GM06990 (cell line): ENCODE measurements around the gene CTSD.
"Not testable (repeated sequence)": the region's sequence is repeated elsewhere in the genome, so short reads cannot be mapped to it uniquely, and the experiment has no call there.

Source experiments
- DNase-seq: peaks from one replicate; pipeline ENCODE4 v3.0.0-alpha.2; 2011; ENCODE audit not compliant: insufficient read length; ENCODE audit errors: extremely low read depth
- H3K27me3 ChIP-seq: replicated peaks from 2 replicates; pipeline ENCODE4 v1.6.0; 2011; ENCODE audit warnings: low read length; ENCODE audit not compliant: control insufficient read depth, insufficient read depth
- H3K36me3 ChIP-seq: 2 replicates; pipeline ENCODE4 v1.5.1; 2011; ENCODE audit warnings: low read length; ENCODE audit not compliant: control insufficient read depth, insufficient read depth
- H3K4me3 ChIP-seq: replicated peaks from 2 replicates; pipeline ENCODE4 v1.5.1; 2011; ENCODE audit warnings: low read depth, mild to moderate bottlenecking, control low read depth, low read length
- CTCF ChIP-seq: IDR thresholded peaks from 2 replicates; pipeline ENCODE4 v1.5.1; 2011; ENCODE audit warnings: low read length, control low read depth, mild to moderate bottlenecking, inconsistent platforms; ENCODE audit not compliant: insufficient read depth, poor library complexity, severe bottlenecking

Gene CTSD

GRCh38 chr11:1770528-1770927 lies 6.8 kb upstream of the CTSD start:
- Histone ChIP-seq H3K36me3 (no peaks in the 10 kb centered on the region), H3K4me3 (no peak overlapping the region), H3K27me3 (no peaks in the 10 kb centered on the region; the same call in 1 of the 2 replicates)
- no peak for TF ChIP-seq CTCF
- DNase-seq = no peak

GRCh38 chr11:1770061-1770460 lies 6.3 kb upstream of the CTSD start:
- no peaks in the 10 kb centered on the region; the same call in 1 of the 2 replicates for H3K27me3 ChIP-seq
- TF ChIP-seq CTCF = no peak

GRCh38 chr11:1769304-1769936 lies 5.7 kb upstream of the CTSD start:
- DNase-seq, H3K36me3 ChIP-seq, H3K27me3 ChIP-seq, H3K4me3 ChIP-seq: not testable (repeated sequence)

More at GRCh38 chr11:1770061-1770460, 6.3 kb upstream of the CTSD start:
- H3K36me3 ChIP-seq = no peaks in the 10 kb centered on the region
- H3K4me3 ChIP-seq = no peak overlapping the region
- no peak for DNase-seq

- Histone ChIP-seq H3K27me3 (no peaks in the 10 kb centered on the region; the same call in 1 of the 2 replicates), H3K4me3 (no peak overlapping the region), H3K36me3 (no peaks in the 10 kb centered on the region)
- no peak for DNase-seq
- TF ChIP-seq CTCF = no peak
Measured at GRCh38 chr11:1768141-1768469, 4.4 kb upstream of the CTSD start.

- DNase-seq = no peak
- no peak for TF ChIP-seq CTCF
Measured at GRCh38 chr11:1767399-1768140, 3.8 kb upstream of the CTSD start.

GRCh38 chr11:1766719-1767398 lies 3.1 kb upstream of the CTSD start:
- Histone ChIP-seq H3K27me3 (no peaks in the 10 kb centered on the region; the same call in 1 of the 2 replicates), H3K4me3 (no peak overlapping the region), H3K36me3 (no peaks in the 10 kb centered on the region)
- TF ChIP-seq CTCF = no peak
- no peak for DNase-seq

More at GRCh38 chr11:1767399-1768140, 3.8 kb upstream of the CTSD start:
- H3K4me3 ChIP-seq = no peak overlapping the region
- no peaks in the 10 kb centered on the region; the same call in 1 of the 2 replicates for H3K27me3 ChIP-seq
- no peaks in the 10 kb centered on the region for H3K36me3 ChIP-seq
